EL (cell line): Measurements from ENCODE around the gene BCORL1.

ENCODE experiments used
- DNase-seq: peaks from one replicate; pipeline ENCODE4 v3.0.0-alpha.2; 2016

BCORL1 gene

GRCh38 chrX:129961180-129962083, 21.0 kb upstream of the BCORL1 start:
- DNase-seq = peak; percentile 48

GRCh38 chrX:129963729-129964128, 18.7 kb upstream of the BCORL1 start:
- DNase-seq = no peak

DNA sequence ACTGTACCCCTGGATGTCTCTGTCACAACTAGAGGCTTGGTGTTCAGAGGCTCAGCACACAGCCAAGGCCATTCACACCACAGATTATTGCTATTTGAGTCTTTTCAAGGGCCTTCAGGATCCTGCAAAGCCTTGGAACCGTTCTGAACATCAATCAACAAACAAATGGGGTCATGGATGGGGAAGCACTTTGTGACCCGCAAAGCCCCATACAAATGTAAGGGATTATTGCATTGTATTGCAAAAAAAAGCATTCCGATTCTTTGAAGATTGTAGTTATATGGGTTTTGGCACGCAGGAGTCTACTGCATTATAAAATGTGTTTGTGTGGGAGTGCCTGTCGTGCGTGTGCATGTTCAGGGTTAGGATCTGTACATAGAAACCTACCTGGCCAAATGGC, 17.3 kb upstream of the BCORL1 start:
- no peak for DNase-seq

DNA sequence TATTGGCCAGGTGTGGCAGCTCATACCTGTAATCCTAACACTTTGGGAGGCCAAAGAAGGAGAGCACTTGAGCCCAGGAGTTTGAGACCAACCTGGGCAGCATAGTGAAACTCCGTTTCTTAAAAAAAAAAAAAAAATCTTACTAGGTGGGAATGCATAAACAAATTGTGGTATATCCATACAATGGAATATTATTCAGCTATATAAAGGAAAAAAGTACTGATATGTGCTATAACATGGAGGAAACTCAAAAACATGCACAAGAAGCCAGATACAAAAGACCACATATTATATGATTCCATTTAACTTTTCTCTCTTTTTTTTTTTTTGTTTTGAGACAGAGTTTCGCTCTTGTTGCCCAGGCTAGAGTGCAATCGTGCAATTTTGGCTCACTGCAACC, 13.5 kb upstream of the BCORL1 start:
- no peak for DNase-seq

GRCh38 chrX:129976441-129976840, 6.0 kb upstream of the BCORL1 start:
- no peak for DNase-seq

- DNase-seq = no peak
Observed at GRCh38 chrX:129979207-129979920, 3.1 kb upstream of the BCORL1 start.

GRCh38 chrX:129980001-129980401, 2.4 kb upstream of the BCORL1 start:
- peak; percentile 14 for DNase-seq

- DNase-seq = peak; percentile 52
Observed at GRCh38 chrX:129980540-129981199, 1.8 kb upstream of the BCORL1 start.

DNA sequence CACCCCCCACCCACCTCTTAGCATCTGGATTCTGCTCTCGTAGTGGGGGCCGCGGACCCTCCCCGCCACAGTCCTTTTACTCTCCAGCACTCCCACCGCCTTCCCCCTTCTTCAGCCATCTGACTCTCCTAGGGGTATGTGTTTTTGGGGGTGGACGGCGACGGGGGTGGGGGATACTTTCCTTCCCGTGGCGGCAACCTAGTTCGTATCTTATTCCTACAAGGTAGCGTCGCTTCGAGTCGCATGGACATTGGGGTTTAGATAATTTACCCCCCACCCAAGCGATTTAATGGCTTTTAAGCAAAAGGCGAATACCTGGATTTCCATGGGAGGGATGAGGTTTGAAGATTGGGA, 1.3 kb upstream of the BCORL1 start:
- no peak for DNase-seq

- DNase-seq = no peak
Observed at GRCh38 chrX:129981752-129982299, 609 bp upstream of the BCORL1 start.

DNA sequence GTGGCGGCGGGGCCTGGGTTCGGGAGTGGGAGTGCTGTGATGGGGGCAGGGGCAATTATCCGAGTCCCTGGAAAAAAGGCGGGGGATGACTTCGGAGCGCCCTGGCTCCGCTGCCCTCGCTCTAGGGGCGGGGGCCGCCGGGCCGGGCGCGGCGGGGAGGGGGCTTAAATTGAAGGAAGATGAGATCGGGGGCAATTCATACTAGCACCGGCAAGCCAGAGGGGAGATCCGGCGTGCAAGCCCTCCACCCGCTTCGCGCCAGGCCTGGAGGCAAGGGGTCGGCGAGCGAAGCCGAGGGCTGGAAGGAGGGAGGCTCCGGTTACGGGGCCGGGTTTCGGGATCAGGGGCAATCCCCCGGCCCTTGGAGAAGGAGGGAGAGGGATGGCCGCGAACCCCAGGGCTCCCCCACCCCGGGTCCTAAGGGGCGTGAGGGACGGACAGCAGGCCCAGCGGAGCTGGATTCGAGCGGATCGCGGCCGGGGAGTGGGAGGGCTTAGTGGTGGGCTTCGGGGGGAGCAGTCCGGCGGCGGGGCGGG, 1.2 kb downstream of the BCORL1 start:
- DNase-seq = peak; percentile 18

- DNase-seq = peak; percentile 28
Observed at GRCh38 chrX:129984111-129984958, 1.9 kb downstream of the BCORL1 start.

DNA sequence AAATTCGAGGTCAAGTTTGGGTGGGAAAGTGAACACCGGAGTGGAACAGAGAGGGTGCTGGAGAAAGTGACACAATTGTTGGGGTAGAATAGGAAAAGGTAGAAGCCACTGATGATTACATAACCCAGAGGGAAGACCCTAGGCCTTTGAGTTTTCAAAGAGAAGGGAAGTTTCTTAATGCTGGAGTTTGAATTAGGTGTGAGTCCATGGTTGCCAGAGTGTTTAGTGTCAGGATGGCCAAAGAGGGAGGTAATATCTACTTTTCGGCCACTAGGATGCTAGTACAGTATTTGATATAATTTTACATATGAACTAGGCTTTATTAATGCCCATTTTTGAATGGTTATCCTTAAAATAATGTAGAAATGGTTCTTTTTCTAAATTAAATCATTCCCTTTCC, 5.4 kb downstream of the BCORL1 start:
- no peak for DNase-seq

DNA sequence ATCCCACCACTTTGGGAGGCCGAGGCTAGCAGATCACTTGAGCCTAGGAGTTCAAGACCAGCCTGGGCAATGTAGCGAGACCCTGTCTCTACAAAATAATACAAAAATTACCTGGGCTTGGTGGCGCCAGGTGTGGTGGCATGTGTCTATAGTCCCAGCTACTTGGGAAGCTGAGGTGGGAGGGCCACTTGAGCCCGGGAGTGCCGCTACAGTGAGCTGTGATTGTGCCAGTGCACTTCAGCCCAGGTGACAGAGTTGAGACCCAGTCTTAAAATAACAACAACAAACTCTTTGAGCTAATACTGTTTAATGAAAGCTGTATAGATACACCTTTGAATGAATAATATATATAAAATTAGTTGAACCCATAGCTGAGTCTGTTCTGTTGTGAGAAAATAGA, 9.7 kb downstream of the BCORL1 start:
- no peak for DNase-seq

DNA sequence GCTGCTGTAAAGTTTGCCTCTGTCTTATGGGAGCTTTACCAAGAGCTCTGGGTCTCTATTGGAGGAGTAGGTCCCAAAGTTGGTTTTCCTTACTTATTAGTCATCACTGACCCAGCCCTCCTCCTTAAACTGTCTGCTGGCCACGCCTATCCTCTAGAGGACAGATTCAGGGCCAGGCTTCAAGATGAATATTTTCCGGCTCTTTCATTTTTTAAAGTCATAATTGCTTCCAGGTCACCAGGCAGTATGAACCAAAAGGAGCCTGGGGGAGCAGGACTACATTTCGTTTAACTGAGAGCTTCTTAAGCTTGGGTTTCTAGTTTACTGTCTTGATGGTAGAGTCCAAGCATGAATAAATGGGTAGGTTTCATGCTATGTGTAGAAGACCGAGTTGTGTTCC, 13.7 kb downstream of the BCORL1 start:
- DNase-seq = peak; percentile 73

DNA sequence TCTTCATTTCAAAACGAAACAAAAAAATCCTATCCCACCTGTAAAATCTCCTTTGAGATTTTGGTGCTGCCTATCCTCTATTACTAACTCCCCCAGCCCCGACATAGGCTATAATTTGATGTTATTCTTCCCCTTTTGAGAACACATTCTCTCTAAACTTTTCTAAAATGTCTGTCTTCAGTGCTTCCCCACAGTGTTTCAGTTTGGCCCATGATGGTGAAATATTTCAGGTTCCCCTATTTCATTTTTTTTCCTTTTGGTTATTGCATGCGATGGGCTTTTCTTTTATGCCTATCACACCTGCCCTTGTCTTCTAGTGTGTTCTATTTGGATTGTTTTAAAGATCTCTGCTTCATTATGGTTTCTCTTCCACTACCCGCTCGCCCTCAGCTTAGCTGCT, 14.7 kb downstream of the BCORL1 start:
- no peak for DNase-seq

DNA sequence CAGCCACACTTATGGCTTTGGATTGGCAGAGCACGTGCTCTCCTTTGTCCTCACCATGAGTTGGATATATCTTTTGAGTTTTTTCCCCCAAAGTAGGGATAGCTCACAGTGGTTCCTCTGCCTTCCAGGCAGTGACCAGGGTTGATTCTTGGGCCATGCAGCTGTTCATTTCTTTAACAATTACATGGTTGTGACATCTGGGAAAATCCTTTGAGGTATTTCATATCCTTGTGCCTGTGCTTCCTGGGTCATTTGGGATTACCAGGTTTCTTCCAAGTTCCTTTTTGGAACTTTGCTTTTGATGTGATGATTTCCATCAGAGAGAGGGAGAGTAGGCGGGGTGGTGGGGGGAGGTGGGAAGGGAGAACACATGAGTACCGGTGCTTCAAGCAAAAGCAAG, 15.6 kb downstream of the BCORL1 start:
- DNase-seq = no peak

DNA sequence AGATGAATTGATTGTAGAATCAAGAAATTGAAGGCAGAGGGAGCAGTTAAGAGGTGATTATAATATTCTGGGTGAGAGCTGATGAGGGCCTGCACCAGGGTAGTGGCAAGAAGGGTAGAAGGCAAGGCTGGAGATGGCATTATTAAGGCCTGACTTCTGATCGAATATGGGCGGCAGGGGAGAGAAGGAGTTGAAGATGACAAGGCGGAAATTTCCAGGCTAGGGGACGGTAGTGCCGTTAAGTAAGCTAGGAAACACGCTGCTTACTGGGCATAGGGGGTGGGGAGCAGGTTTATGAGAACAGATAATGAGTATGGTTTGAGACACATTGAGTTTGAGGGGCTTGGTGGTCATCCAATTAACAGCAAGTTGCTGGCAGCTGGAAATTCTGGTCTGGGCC, 19.5 kb downstream of the BCORL1 start:
- no peak for DNase-seq

- no peak for DNase-seq
Observed at GRCh38 chrX:130002541-130002940, 20.1 kb downstream of the BCORL1 start.

DNA sequence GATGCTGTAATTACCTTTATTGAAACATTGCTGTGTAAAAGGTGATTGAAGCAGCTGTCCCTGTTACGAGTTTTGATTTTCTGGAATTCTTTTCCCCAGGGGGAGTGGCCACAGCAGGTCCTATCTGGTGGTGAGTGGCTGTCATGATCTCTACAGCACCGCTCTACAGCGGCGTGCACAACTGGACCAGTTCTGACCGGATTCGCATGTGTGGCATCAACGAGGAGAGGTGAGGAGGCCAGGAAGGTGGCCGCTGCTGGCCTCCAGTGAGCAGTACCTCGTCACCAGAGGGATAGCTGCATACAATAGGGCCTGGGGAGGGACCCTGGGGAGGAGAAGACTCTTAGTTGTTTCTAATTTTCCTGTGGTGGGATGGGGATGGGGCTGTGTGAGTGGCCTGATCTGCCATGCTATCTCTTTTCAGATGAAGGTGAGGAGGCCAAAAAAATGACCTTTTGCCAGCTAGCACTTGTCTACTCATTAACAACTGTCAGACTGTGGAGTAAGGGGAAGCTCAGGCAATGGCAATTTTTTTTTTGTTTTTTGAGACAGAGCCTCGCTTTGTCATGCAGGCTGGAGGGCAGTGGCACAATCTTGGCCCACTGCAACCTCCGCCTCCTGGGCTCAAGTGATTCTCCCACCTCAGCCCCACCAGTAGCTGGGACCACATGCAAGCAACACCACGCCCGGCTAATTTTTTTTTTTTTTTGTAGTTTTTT, 22.8 kb downstream of the BCORL1 start:
- DNase-seq = no peak

- DNase-seq = no peak
Observed at GRCh38 chrX:130009658-130010223, 27.3 kb downstream of the BCORL1 start.
